ENCODE measurements around the gene MMP3. TPM values are rescaled to one million over a fixed set of nuclear protein-coding genes. Genes with fewer than 3 reads are reported as not detected.

Gene MMP3
- total RNA-seq, 1 experiment from 2014 or later = not detected

- TF ChIP-seq POLR2AphosphoS5 (IDR thresholded peaks at IDR 0.05; ENCODE audit: low read depth, low read length) (no peak), TCF7L2 (IDR thresholded peaks at IDR 0.05; ENCODE audit: borderline replicate concordance, extremely low read depth, insufficient read depth, insufficient read length) (no peak), SP1 (IDR thresholded peaks at IDR 0.05; ENCODE audit: low read depth) (no peak), ZNF274 (IDR thresholded peaks at IDR 0.05; ENCODE audit: low read depth, low read length) (no peak), ZFX (IDR thresholded peaks at IDR 0.05) (no peak), EZH2 (IDR thresholded peaks at IDR 0.05) (no peak), CBX3 (IDR thresholded peaks at IDR 0.05; ENCODE audit: low read depth) (no peak), EZH2phosphoT487 (IDR thresholded peaks at IDR 0.05; ENCODE audit: borderline replicate concordance) (no peak), SIN3A (IDR thresholded peaks at IDR 0.05; ENCODE audit: low read depth) (no peak), CEBPB (IDR thresholded peaks at IDR 0.05; ENCODE audit: low read depth) (no peak)
- no peak overlapping the region for H2AFZ ChIP-seq (ENCODE audit: low read depth, low read length, poor library complexity, severe bottlenecking)
- ATAC-seq = no peak
- H3K4me2 ChIP-seq (ENCODE audit: low read length) = no peak overlapping the region
- no peaks in the 10 kb centered on the region for H3K4me1 ChIP-seq (ENCODE audit: control insufficient read depth in 1 of 2, insufficient read depth in 2 of 2, low read length in 2 of 2)
- no peaks in the 10 kb centered on the region for H3K27me3 ChIP-seq (ENCODE audit: insufficient read depth, low read length)
- H3K9ac ChIP-seq (ENCODE audit: low read length) = no peak overlapping the region
- BruUV-seq (replicated peaks) = no TSS peak
- no peaks in the 10 kb centered on the region for H3K9me3 ChIP-seq (ENCODE audit: control insufficient read depth in 1 of 2, insufficient read depth in 1 of 2, low read depth in 1 of 2, low read length in 2 of 2)
- H3K27ac ChIP-seq (ENCODE audit: low read depth, low read length) = no peak overlapping the region
- no peak for DNase-seq (ENCODE audit: low read depth, low spot score)
- no peaks in the 10 kb centered on the region for H4K20me1 ChIP-seq (ENCODE audit: insufficient read depth)
- H3K79me2 ChIP-seq (ENCODE audit: insufficient read depth, low read length) = no peaks in the 10 kb centered on the region
- RAD21 ChIA-PET (ENCODE audit: low non-redundant PET in 1 of 2, low total read pairs in 2 of 2, uncharacterized antibody in 2 of 2, unreplicated experiment in 2 of 2) = no interaction called here
- no peaks in the 10 kb centered on the region for H3K36me3 ChIP-seq (ENCODE audit: control insufficient read depth in 1 of 2, insufficient read depth in 2 of 2, low read length in 2 of 2)
- intact Hi-C loops (cut with micrococcal nuclease) = no loop called here
- POLR2A ChIA-PET = no interaction called here
- CTCF ChIA-PET = no interaction called here
- no peaks in the 10 kb centered on the region for H3K9me2 ChIP-seq (ENCODE audit: insufficient read depth)
- H3K4me3 ChIP-seq (replicated peaks in 1 of 2; ENCODE audit: low read depth in 1 of 2, low read length in 2 of 2) = no peak overlapping the region
Measured at GRCh38 chr11:102883141-102883540, 39.7 kb upstream of the MMP3 start.

GRCh38 chr11:102882389-102883024 lies 39.1 kb upstream of the MMP3 start:
- ChIA-PET POLR2A (no interaction called here), RAD21 (ENCODE audit: low non-redundant PET in 1 of 2, low total read pairs in 2 of 2, uncharacterized antibody in 2 of 2, unreplicated experiment in 2 of 2) (no interaction called here), CTCF (no interaction called here)
- no peak for TF ChIP-seq POLR2A (IDR thresholded peaks at IDR 0.05; ENCODE audit: borderline replicate concordance, extremely low read depth, insufficient read depth, insufficient read length)
- TF ChIP-seq TCF7L2 (IDR thresholded peaks at IDR 0.05; ENCODE audit: borderline replicate concordance, extremely low read depth, insufficient read depth, insufficient read length) = no peak
- TF ChIP-seq ELF1 (IDR thresholded peaks at IDR 0.05; ENCODE audit: borderline replicate concordance, low read depth) = no peak
- no peak for TF ChIP-seq CEBPB (IDR thresholded peaks at IDR 0.05; ENCODE audit: low read depth)
- no peak for TF ChIP-seq ATF3 (IDR thresholded peaks at IDR 0.05)
- no peak for TF ChIP-seq POLR2AphosphoS5 (IDR thresholded peaks at IDR 0.05; ENCODE audit: low read depth, low read length)
- TF ChIP-seq EGR1 (IDR thresholded peaks at IDR 0.05; ENCODE audit: low read depth) = no peak
- TF ChIP-seq EZH2phosphoT487 (IDR thresholded peaks at IDR 0.05; ENCODE audit: borderline replicate concordance) = no peak
- no peak for TF ChIP-seq SP1 (IDR thresholded peaks at IDR 0.05; ENCODE audit: low read depth)
- TF ChIP-seq YY1 (IDR thresholded peaks at IDR 0.05; ENCODE audit: extremely low read depth, insufficient replicate concordance, low read depth, low read length) = no peak
- no peak for TF ChIP-seq ZBTB33 (IDR thresholded peaks at IDR 0.05; ENCODE audit: extremely low read depth, insufficient replicate concordance, low read length)
- TF ChIP-seq ZNF274 (IDR thresholded peaks at IDR 0.05; ENCODE audit: low read depth, low read length) = no peak
- Histone ChIP-seq H4K20me1 (ENCODE audit: insufficient read depth) (no peaks in the 10 kb centered on the region), H3K27ac (ENCODE audit: low read depth, low read length) (no peak overlapping the region), H3K4me3 (replicated peaks in 1 of 2; ENCODE audit: low read depth in 1 of 2, low read length in 2 of 2) (no peak overlapping the region), H3K36me3 (ENCODE audit: control insufficient read depth in 1 of 2, insufficient read depth in 2 of 2, low read length in 2 of 2) (no peaks in the 10 kb centered on the region), H2AFZ (ENCODE audit: low read depth, low read length, poor library complexity, severe bottlenecking) (no peak overlapping the region), H3K79me2 (ENCODE audit: insufficient read depth, low read length) (no peaks in the 10 kb centered on the region), H3K9me3 (ENCODE audit: control insufficient read depth in 1 of 2, insufficient read depth in 1 of 2, low read depth in 1 of 2, low read length in 2 of 2) (no peaks in the 10 kb centered on the region), H3K4me1 (ENCODE audit: control insufficient read depth in 1 of 2, insufficient read depth in 2 of 2, low read length in 2 of 2) (no peaks in the 10 kb centered on the region), H3K4me2 (ENCODE audit: low read length) (no peak overlapping the region), H3K9ac (ENCODE audit: low read length) (no peak overlapping the region), H3K9me2 (ENCODE audit: insufficient read depth) (no peaks in the 10 kb centered on the region), H3K27me3 (ENCODE audit: insufficient read depth, low read length) (no peaks in the 10 kb centered on the region)
- DNase-seq (ENCODE audit: low read depth, low spot score) (no peak), ATAC-seq (no peak)
- intact Hi-C loops (cut with micrococcal nuclease) = no loop called here
- BruUV-seq (replicated peaks) = no TSS peak

All from HCT116 (cell line).